GM15510 (cell line): ENCODE results near the gene SLC38A3.

Source experiments
- POLR2A ChIP-seq: IDR thresholded peaks from 3 replicates; pipeline ENCODE4 v1.6.1; 2011; ENCODE audit warnings: borderline replicate concordance; ENCODE audit not compliant: insufficient read length; ENCODE audit errors: extremely low read depth

The SLC38A3 gene

GRCh38 chr3:50210510-50211367 lies 5.7 kb downstream of the SLC38A3 start:
- TF ChIP-seq POLR2A, result no peak

GRCh38 chr3:50211930-50212329 lies 6.9 kb downstream of the SLC38A3 start:
- no peak for TF ChIP-seq POLR2A

- no peak for TF ChIP-seq POLR2A
Observed at GRCh38 chr3:50212502-50212901, 7.4 kb downstream of the SLC38A3 start.

DNA sequence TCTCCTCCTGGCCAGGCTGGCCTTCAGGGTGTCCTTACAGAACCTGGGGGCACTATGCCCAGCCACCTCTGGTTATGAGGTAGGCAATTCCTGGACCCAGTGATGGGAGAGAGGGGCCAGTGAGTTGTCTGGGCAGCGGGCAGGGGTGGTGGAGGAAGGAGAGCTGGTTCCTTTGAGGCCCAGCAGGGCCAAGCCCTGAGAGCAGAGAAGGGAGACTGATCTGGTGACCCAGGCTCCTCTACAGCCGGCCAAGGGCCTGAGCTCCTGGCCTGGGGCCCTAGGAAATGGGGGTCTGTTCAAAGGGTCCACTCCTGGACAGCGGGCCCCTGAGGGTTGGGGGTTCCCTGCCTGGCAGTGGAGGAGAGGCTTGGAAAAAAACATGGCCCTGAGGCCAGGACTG lies 7.9 kb downstream of the SLC38A3 start:
- no peak for TF ChIP-seq POLR2A

- no peak for TF ChIP-seq POLR2A
Observed at GRCh38 chr3:50213373-50213772, 8.3 kb downstream of the SLC38A3 start.

DNA sequence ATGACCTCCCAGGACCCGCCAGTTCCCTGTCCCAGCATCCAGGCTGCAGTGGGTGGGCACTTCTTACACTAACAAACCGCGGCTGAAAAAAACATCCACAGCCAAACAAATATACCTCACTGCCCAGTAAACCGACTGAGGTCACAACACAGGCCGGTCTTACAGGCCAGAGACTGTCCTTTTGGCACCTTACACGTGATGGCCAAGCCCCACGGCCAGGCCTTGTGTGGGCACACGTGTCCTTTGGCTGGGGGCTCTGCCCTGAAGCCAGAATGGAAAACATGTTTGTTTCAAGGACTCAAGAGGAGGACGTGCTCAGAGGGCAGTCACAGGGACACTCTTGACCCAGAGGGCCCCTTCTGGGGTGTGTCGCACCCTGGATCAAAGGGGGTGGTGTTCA lies 9.8 kb downstream of the SLC38A3 start:
- no peak for TF ChIP-seq POLR2A

DNA sequence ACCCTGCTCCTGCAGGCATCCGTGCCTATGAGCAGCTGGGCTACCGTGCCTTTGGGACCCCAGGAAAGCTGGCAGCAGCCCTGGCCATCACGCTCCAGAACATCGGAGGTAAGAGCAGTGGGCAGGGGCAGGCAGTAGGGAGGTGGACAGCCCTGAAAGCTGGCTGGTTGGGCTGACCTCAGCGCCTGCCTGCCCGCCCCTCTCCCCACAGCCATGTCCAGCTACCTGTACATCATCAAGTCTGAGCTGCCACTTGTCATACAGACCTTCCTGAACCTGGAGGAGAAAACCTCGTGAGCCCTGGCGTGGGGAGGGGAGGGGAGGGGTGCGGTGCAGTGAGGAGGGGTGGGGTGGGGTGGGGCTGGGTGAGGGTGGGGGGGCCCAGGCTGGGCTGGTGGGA lies 10.5 kb downstream of the SLC38A3 start:
- no peak for TF ChIP-seq POLR2A

DNA sequence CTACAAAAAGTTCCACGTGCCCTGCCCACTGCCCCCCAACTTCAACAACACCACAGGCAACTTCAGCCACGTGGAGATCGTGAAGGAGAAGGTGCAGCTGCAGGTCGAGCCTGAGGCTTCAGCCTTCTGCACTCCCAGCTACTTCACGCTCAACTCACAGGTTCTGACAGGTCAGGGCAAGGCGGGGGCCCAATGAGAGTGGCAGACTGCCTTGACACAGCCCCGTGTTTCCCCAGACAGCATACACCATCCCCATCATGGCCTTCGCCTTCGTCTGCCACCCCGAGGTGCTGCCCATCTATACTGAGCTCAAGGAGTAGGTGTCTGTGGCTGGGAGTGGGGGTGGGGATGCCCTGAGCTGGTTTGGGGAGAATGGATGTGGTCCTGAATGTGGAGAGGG lies 12.6 kb downstream of the SLC38A3 start:
- TF ChIP-seq POLR2A, result no peak

GRCh38 chr3:50218448-50218847 lies 13.4 kb downstream of the SLC38A3 start:
- TF ChIP-seq POLR2A, result no peak

DNA sequence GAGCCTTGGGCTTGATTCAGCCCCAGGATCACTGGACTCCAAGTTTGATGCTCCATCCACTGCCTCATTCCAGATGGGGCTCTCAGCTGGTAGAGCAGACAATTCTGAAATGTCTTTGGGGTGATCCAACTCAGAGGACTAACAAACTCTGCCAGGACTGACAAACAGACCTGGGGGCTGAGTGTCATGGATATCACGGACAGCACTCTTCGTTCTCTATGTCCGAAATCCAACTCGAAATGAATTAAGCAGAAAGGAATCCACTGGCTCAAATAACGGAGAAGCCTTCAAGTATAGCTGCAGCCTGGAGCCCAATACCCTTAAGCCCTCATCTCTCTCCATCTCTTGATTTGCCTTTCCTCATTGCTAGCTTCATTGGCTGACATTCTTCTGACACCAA lies 14.2 kb downstream of the SLC38A3 start:
- no peak for TF ChIP-seq POLR2A

DNA sequence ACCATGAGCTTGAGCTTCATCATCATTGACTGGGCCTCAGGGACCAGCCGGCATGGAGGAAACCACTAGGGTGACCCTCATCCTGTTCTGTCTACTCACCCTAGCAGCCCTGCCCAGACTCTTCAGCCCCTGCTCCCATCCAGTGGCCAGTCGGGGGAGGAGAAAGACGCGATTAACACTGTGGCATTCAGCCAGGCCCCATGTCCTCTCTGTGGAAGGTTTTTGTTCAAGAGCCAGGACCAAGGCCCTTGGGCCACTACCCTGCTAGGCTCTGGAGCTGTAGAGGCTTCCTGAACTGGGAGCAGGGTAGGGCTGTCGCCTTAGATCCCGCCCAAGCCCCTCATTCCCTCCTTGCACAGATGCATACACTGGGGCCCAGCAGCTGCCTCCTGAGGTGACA lies 15.0 kb downstream of the SLC38A3 start:
- no peak for TF ChIP-seq POLR2A

- no peak for TF ChIP-seq POLR2A
Observed at GRCh38 chr3:50221051-50221410, 16.0 kb downstream of the SLC38A3 start.

GRCh38 chr3:50221411-50222168 lies 16.5 kb downstream of the SLC38A3 start:
- TF ChIP-seq POLR2A, result no peak

DNA sequence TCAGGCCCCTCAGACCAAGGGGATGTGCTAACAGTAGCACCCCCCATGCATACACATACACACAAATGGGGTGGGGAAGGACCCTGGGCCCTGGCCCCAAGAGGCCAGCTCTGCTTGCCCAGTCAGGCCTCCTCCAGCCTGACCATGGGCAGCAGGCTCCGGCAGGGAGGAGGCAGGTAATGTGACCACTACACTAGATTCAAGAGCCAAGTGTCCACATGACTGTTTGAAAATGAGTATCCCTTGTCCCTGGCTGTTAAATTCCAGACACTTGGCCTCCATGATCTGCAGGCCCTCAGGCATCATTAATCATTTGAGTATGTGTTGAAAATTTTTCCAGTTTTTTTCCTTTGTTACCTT lies 17.1 kb downstream of the SLC38A3 start:
- no peak for TF ChIP-seq POLR2A

- no peak for TF ChIP-seq POLR2A
Observed at GRCh38 chr3:50224639-50225038, 19.6 kb downstream of the SLC38A3 start.

GRCh38 chr3:50226888-50227389 lies 21.9 kb downstream of the SLC38A3 start:
- TF ChIP-seq POLR2A, result no peak
